AG09319 (cell line): Measurements from ENCODE around the gene ANKMY1.

Experiments
- DNase-seq: peaks from one replicate; pipeline ENCODE4 v3.0.0-alpha.2; 2010; ENCODE audit warnings: low read depth; ENCODE audit errors: extremely low read depth
- TF ChIP-seq, protein P1 (sequence below): IDR thresholded peaks from 2 replicates; pipeline ENCODE4 v1.5.1; 2011; ENCODE audit warnings: low read depth, mild to moderate bottlenecking, inconsistent platforms, low read length, moderate library complexity

The ANKMY1 gene

GRCh38 chr2:240597419-240598181, 39.8 kb upstream of the ANKMY1 start:
- TF ChIP-seq, protein P1, sequence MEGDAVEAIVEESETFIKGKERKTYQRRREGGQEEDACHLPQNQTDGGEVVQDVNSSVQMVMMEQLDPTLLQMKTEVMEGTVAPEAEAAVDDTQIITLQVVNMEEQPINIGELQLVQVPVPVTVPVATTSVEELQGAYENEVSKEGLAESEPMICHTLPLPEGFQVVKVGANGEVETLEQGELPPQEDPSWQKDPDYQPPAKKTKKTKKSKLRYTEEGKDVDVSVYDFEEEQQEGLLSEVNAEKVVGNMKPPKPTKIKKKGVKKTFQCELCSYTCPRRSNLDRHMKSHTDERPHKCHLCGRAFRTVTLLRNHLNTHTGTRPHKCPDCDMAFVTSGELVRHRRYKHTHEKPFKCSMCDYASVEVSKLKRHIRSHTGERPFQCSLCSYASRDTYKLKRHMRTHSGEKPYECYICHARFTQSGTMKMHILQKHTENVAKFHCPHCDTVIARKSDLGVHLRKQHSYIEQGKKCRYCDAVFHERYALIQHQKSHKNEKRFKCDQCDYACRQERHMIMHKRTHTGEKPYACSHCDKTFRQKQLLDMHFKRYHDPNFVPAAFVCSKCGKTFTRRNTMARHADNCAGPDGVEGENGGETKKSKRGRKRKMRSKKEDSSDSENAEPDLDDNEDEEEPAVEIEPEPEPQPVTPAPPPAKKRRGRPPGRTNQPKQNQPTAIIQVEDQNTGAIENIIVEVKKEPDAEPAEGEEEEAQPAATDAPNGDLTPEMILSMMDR, result no peak
- no peak for DNase-seq

DNA sequence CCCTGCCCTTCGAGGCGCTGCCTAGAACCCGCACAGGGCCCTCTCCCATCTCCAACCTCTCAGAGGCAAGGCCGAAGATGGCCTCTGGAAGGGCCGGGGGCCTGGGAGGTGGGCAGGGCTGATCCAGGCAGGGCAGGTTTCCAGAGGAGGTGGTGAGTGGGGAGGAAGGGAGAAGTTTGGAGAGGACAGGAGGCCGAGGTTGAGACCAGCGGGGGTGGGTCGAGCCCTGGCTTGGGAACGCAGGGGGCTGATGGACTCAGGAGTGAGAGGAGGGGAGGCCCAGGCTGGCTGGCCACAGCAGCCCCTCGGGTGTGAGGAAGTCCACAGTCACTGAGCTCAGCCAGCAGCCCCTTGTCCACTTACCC, 39.2 kb upstream of the ANKMY1 start:
- no peak for DNase-seq
- TF ChIP-seq, protein P1, result no peak

DNA sequence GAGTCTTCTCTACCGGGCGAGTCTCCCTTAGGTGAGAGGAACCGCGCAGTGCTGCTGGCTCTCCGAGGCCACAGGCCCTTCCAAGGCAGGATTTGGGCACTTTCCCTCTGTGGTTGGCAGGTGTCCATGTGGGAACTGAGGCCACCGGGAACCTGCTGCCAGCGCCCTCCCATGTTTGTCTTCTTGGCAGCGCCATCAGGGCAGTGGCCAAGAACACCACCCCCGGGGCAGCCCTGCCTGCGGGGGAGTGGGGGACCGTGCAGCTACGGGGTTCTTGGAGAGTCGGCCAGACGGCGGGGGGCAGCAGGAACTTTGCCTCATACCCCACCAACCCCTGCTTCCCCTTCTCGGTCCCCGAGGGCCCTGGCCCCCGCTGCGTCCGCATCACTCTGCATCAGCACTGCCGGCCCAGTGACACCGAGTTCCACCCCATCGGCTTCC, 38.7 kb upstream of the ANKMY1 start:
- TF ChIP-seq, protein P1, result no peak
- no peak for DNase-seq

DNA sequence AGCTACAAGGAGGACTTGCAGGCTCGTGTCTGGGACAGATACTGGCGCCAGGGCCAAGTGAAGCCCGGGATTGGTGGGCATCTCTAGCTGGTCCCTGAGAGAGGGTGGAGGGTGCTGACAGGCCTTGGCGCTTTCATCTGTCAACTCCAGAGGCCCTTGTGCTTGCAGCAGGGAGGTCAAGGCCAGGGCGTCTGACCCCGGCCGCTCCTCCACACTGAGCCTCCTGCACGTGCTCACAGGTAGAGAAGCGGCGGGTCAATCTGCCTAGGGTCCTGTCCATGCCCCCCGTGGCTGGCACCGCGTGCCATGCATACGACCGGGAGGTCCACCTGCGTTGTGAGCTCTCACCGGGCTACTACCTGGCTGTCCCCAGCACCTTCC, 38.3 kb upstream of the ANKMY1 start:
- TF ChIP-seq, protein P1, result no peak
- no peak for DNase-seq

DNA sequence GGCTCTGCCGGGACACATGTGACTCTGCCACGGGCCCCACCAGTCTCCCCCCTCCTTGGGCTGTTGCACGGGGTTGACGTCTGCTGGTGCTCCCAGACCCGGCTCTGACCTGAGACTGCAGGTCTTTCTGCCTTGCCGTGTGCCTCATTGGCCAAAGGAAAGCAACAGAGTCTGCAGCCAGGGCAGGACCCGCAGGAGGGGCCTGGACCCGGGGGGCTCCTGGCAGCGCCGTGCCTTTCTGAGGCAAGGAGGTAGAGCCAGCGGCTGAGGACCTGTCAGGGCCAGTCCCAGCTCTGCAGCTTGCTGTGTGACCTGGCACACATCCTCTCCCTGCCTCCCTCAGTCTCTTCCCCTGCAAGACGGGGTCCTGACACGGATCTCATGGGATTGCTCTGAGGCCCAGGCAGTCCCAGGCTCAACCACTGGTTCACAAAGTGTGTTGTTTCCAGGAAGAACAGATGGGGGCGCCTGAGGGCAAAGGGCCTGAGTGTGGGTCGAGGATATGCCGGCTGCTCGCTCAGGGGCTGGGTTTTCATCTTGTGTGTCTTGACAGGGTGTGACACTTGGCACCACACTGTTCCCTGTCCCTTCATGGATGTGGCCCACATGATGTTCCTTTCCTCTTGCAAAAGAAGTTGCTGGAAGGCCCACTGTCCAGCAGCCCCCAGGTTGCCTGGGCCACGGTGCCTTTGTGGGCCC, 37.7 kb upstream of the ANKMY1 start:
- TF ChIP-seq, protein P1, result peak; percentile 8
- no peak for DNase-seq

GRCh38 chr2:240594511-240595380, 37.0 kb upstream of the ANKMY1 start:
- no peak for DNase-seq
- TF ChIP-seq, protein P1, result no peak
